ENCODE measurements around the gene COL15A1. TPM values are rescaled to one million over a fixed set of nuclear protein-coding genes. Genes with fewer than 3 reads are reported as not detected.
"Not testable (repeated sequence)": the region's sequence is repeated elsewhere in the genome, so short reads cannot be mapped to it uniquely, and the experiment has no call there.

COL15A1 gene
- total RNA-seq, 4 donors from 2014 or later, result 134 to 256 (median 145) TPM

DNA sequence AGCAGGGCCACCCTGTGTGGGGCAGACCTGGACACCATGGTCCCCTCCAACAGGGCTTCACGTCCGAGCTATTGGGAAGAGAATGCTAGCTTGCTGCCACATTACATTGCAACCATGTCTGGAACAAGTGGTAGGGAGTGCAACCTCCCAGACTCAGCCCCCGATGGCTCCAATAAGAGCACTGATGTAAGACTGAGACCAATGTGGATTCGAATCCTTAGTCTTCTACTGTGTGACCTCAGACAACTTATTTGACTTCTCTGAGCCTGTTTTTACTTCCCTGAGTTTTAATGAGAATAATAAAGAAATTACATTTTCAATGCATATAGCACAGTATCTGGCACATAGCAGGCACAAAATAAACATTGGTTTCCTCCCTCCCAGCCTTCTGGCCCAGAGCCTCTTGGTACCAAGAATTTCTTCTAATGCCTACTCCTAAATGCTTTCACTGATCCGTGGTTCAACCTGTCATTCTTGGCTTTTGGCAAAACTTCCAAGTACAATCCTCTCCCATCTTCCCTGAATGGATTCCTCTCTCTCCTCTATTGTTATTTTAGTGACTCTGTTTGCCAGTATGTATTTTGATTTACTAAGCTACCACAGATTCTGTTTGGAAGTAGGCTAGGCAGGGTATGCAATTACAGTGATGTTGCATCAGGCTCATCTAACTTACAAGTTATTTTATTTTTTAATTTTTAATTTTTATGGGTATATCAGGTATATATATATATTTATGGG is 34.6 kb upstream of the COL15A1 start:
- H3K27ac ChIP-seq (replicated peaks in 1 of 4), result peak overlapping the region; percentile 51 to 73 (median 62)
- DNase-seq (ENCODE audit: extremely low spot score), result no peak
- 64% methylated on average over 5 of the region's 5 CpGs for WGBS
- peaks cover 23 to 44% (median 31%) of the 10 kb centered on the region in 4 donors for H3K4me1 ChIP-seq
- no peak overlapping the region for H3K4me3 ChIP-seq
- no peaks in the 10 kb centered on the region for H3K9me3 ChIP-seq
- TF ChIP-seq EP300 (IDR thresholded peaks at IDR 0.05), result no peak
- H3K36me3 ChIP-seq, result no peaks in the 10 kb centered on the region
- intact Hi-C loops (cut with DNase I), result no loop called here
- H3K27me3 ChIP-seq, result no peaks in the 10 kb centered on the region

GRCh38 chr9:98909935-98910334 is 33.8 kb upstream of the COL15A1 start:
- H3K27ac ChIP-seq (replicated peaks in 1 of 4), result no peak overlapping the region
- intact Hi-C loops (cut with DNase I), result no loop called here
- peaks cover 23 to 39% (median 28%) of the 10 kb centered on the region in 4 donors for H3K4me1 ChIP-seq
- TF ChIP-seq EP300 (IDR thresholded peaks at IDR 0.05) (no peak), POLR2AphosphoS5 (IDR thresholded peaks at IDR 0.05) (no peak), POLR2A (IDR thresholded peaks at IDR 0.05; ENCODE audit: low read depth) (no peak)
- TF ChIP-seq, protein P1, sequence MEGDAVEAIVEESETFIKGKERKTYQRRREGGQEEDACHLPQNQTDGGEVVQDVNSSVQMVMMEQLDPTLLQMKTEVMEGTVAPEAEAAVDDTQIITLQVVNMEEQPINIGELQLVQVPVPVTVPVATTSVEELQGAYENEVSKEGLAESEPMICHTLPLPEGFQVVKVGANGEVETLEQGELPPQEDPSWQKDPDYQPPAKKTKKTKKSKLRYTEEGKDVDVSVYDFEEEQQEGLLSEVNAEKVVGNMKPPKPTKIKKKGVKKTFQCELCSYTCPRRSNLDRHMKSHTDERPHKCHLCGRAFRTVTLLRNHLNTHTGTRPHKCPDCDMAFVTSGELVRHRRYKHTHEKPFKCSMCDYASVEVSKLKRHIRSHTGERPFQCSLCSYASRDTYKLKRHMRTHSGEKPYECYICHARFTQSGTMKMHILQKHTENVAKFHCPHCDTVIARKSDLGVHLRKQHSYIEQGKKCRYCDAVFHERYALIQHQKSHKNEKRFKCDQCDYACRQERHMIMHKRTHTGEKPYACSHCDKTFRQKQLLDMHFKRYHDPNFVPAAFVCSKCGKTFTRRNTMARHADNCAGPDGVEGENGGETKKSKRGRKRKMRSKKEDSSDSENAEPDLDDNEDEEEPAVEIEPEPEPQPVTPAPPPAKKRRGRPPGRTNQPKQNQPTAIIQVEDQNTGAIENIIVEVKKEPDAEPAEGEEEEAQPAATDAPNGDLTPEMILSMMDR (IDR thresholded peaks at IDR 0.05), result no peak
- no peaks in the 10 kb centered on the region for H3K27me3 ChIP-seq
- no peak overlapping the region for H3K4me3 ChIP-seq
- WGBS, result 85% methylated on average over 1 of the region's 1 CpG
- H3K9me3 ChIP-seq, result no peaks in the 10 kb centered on the region
- no peaks in the 10 kb centered on the region for H3K36me3 ChIP-seq
- no peak for DNase-seq (ENCODE audit: extremely low spot score)

DNA sequence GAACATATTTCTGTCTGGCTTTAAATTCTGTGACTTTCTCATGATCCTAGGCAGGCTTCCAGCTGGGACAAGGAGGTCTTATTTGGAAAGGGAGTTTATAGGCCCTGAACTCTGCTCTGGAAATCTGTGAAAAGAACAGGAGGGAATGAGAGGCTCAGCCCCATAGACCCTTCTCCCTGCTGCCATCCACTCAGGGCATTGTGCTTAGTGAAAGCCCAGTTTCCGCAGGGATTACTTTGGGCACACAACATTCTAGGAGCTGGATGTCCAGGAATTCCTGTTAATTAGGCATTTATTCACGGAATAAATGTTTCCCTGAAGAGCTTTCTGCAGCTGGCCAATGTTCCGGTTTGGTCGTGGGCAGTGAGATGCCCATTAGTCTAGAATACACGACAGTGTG is 32.7 kb upstream of the COL15A1 start:
- TF ChIP-seq, protein P1 (IDR thresholded peaks at IDR 0.05), result no peak
- TF ChIP-seq POLR2A (IDR thresholded peaks at IDR 0.05; ENCODE audit: low read depth) (no peak), EP300 (IDR thresholded peaks at IDR 0.05) (no peak), POLR2AphosphoS5 (IDR thresholded peaks at IDR 0.05) (no peak)
- no peak overlapping the region for H3K27ac ChIP-seq (replicated peaks in 1 of 4)
- 76% methylated on average over 5 of the region's 5 CpGs for WGBS
- no peaks in the 10 kb centered on the region for H3K27me3 ChIP-seq
- intact Hi-C loops (cut with DNase I), result no loop called here
- peaks cover 23 to 39% (median 28%) of the 10 kb centered on the region in 4 donors for H3K4me1 ChIP-seq
- H3K36me3 ChIP-seq, result no peaks in the 10 kb centered on the region
- H3K4me3 ChIP-seq, result no peak overlapping the region
- no peak for DNase-seq (ENCODE audit: extremely low spot score)
- H3K9me3 ChIP-seq, result no peaks in the 10 kb centered on the region

DNA sequence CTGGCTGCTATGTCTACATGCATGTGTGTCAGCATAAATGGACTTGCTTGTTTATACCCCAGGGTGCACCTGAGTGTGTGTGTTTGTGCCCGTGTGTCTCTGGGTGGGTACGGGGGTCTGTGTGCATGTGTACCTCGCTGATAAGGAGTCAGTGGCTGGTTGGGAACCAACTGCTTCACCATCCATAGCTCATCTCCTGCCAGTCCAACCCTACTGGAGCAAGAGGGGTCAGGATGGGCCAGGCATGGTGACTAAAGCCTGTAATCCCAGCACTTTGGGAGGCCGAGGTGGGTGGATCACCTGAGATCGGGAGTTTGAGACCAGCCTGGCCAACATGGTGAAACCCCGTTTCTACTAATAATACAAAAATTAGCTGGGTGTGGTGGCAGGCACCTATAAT is 32.0 kb upstream of the COL15A1 start:
- H3K4me1 ChIP-seq, result peaks cover 22 to 42% (median 28%) of the 10 kb centered on the region in 4 donors
- H3K27ac ChIP-seq (replicated peaks in 1 of 4); intact Hi-C loops (cut with DNase I): not testable (repeated sequence)

DNA sequence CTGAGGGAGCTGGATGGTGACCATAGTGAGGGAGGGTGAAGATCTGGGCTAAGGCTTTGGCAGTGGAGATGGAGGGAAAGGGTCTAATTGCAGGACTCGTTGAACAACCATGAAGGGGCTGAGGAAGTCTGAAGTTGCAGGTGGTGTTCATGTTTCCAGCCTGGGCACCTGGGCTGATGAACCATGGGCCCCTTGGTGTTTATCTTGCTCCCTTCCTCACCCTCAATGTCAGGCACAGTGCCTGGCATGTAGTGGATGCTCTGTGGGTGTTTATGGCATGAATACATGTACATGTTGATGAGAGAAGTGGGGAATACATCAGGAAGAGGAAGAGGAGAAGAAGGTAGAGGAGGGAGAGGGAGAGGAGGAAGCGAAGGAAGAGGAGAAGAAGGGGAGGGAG is 31.3 kb upstream of the COL15A1 start:
- Histone ChIP-seq H3K27ac (replicated peaks in 1 of 4) (no peak overlapping the region), H3K4me1 (peaks cover 26 to 42% (median 30%) of the 10 kb centered on the region in 4 donors)
- TF ChIP-seq EP300 (IDR thresholded peaks at IDR 0.05) (no peak), POLR2AphosphoS5 (IDR thresholded peaks at IDR 0.05) (no peak), POLR2A (IDR thresholded peaks at IDR 0.05; ENCODE audit: low read depth) (no peak)
- TF ChIP-seq, protein P1 (IDR thresholded peaks at IDR 0.05), result no peak

More for the DNA sequence above, 32.0 kb upstream of the COL15A1 start:
- H3K9me3 ChIP-seq; H3K36me3 ChIP-seq; DNase-seq (ENCODE audit: extremely low spot score); H3K27me3 ChIP-seq; H3K4me3 ChIP-seq: not testable (repeated sequence)
- 87% methylated on average over 6 of the region's 6 CpGs for WGBS

DNA sequence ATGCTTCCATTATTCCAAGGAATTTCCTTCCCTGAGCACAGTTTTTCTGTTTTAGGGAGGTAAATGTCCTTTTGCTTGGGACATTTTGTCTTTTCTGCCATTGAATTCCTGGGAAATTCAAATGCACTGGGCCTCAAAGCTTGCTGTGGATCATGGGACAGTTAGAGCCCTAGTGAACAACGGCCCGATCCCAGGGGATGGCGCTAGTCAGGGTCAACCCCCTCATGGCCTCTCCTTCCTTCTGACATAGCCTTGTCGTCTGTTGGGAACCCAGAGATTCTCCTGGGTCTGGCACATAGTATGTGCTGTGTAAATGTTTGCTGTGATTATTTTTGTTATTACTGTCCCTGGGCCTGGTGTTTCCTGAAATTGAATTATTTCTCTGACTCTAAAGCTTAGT is 30.7 kb upstream of the COL15A1 start:
- Histone ChIP-seq H3K4me3 (no peak overlapping the region), H3K27me3 (no peaks in the 10 kb centered on the region), H3K4me1 (peaks cover 28 to 45% (median 31%) of the 10 kb centered on the region in 4 donors), H3K9me3 (no peaks in the 10 kb centered on the region), H3K27ac (replicated peaks in 1 of 4) (no peak overlapping the region), H3K36me3 (no peaks in the 10 kb centered on the region)
- 69% methylated on average over 4 of the region's 4 CpGs for WGBS
- intact Hi-C loops (cut with DNase I), result no loop called here
- no peak for DNase-seq (ENCODE audit: extremely low spot score)
- TF ChIP-seq EP300 (IDR thresholded peaks at IDR 0.05) (no peak), POLR2AphosphoS5 (IDR thresholded peaks at IDR 0.05) (no peak), POLR2A (IDR thresholded peaks at IDR 0.05; ENCODE audit: low read depth) (no peak)
- TF ChIP-seq, protein P1 (IDR thresholded peaks at IDR 0.05), result no peak

More for the DNA sequence above, 31.3 kb upstream of the COL15A1 start:
- no peaks in the 10 kb centered on the region for H3K27me3 ChIP-seq
- intact Hi-C loops (cut with DNase I), result no loop called here
- no peak for DNase-seq (ENCODE audit: extremely low spot score)
- 98% methylated on average over 2 of the region's 2 CpGs for WGBS
- no peak overlapping the region for H3K4me3 ChIP-seq
- H3K9me3 ChIP-seq, result no peaks in the 10 kb centered on the region
- no peaks in the 10 kb centered on the region for H3K36me3 ChIP-seq

Measured in esophagus muscularis mucosa (tissue), 4 donors.